K562 (cell line): ENCODE measurements around the gene CENPC. TPM values are rescaled to one million over a fixed set of nuclear protein-coding genes. Genes with fewer than 3 reads are reported as not detected.
A peak's percentile ranks its signal among the peaks of the same experiment; 100 is the strongest.

Source experiments
- CBX2 ChIP-seq: fragments of 200-600 bp; sonication (generic); IDR thresholded peaks from one replicate; pipeline ENCODE4 v1.6.1; 2012; ENCODE audit warnings: mild to moderate bottlenecking, low read length, inconsistent platforms; ENCODE audit not compliant: insufficient read depth, poor library complexity, severe bottlenecking
- EHMT2 ChIP-seq: fragments of 450-650 bp; IDR thresholded peaks from 2 replicates; pipeline ENCODE4 v1.6.1; 2018; ENCODE audit warnings: antibody characterized with exemption
- HDAC6 ChIP-seq: IDR thresholded peaks from 2 replicates; pipeline ENCODE4 v1.6.1; 2012; ENCODE audit warnings: low read depth, mild to moderate bottlenecking, control low read depth, inconsistent platforms, low read length, moderate library complexity
- JUN ChIP-seq, 2 experiments: sonication (generic) in 1 of 2; formaldehyde crosslinking in 1 of 2; IDR thresholded peaks; 2 replicates each; pipeline versions ENCODE4 v1.6.1 to v1.8.0; 2012 to 2022; ENCODE audit warnings: borderline replicate concordance in 2 of 2, mild to moderate bottlenecking in 2 of 2, improper control_type of control experiment in 1 of 2, low read depth in 1 of 2, low read length in 1 of 2, missing genetic modification reagents in 1 of 2
- MEIS2 ChIP-seq: fragments of 450-650 bp; IDR thresholded peaks from 2 replicates; pipeline ENCODE4 v1.6.1; 2014; ENCODE audit warnings: mild to moderate bottlenecking; ENCODE audit not compliant: partially characterized antibody
- MTF1 ChIP-seq: fragments of 250-450 bp; sonication (Bioruptor Pico); IDR thresholded peaks from 2 replicates; pipeline ENCODE4 v1.9.0; 2021; ENCODE audit warnings: moderate library complexity, mild to moderate bottlenecking, inconsistent platforms, borderline replicate concordance
- NRF1 ChIP-seq, 2 experiments: fragments of 450-650 bp; IDR thresholded peaks in 1 of 2; conservative IDR thresholded peaks in 1 of 2; 2 replicates each; pipeline ENCODE4 v1.6.1; 2014; ENCODE audit warnings: mild to moderate bottlenecking in 2 of 2
- RBM17 ChIP-seq: fragments of 200-400 bp; formaldehyde crosslinking; IDR thresholded peaks from 2 replicates; pipeline ENCODE4 v1.6.1; 2017; ENCODE audit warnings: low read depth, mild to moderate bottlenecking, low read length, borderline replicate concordance
- SP2 ChIP-seq: IDR thresholded peaks from 2 replicates; pipeline ENCODE4 v1.6.1; 2011; ENCODE audit warnings: mild to moderate bottlenecking, low read depth, low read length, moderate library complexity; ENCODE audit not compliant: poor library complexity, severe bottlenecking; ENCODE audit errors: extremely low read depth
- SREBF1 ChIP-seq: fragments of 150-350 bp; IDR thresholded peaks from 2 replicates; pipeline ENCODE4 v1.6.1; 2014; ENCODE audit warnings: antibody characterized with exemption, low read depth, low read length, borderline replicate concordance
- TCFL5 ChIP-seq: fragments of 250-450 bp; sonication (Bioruptor Pico); conservative IDR thresholded peaks from 2 replicates; pipeline ENCODE4 v1.6.1; 2021; ENCODE audit warnings: mild to moderate bottlenecking, moderate library complexity, matching md5 sums
- ZBTB26 ChIP-seq: fragments of 450-650 bp; formaldehyde crosslinking; IDR thresholded peaks from 2 replicates; pipeline ENCODE4 v1.4.0; 2022; ENCODE audit warnings: missing genetic modification characterization
- ZC3H8 ChIP-seq: fragments of 450-650 bp; IDR thresholded peaks from 2 replicates; pipeline ENCODE4 v1.6.1; 2017
- ZFP36 ChIP-seq: fragments of 150-350 bp; IDR thresholded peaks from 2 replicates; pipeline ENCODE4 v1.6.1; 2018; ENCODE audit warnings: low read length, low read depth; ENCODE audit not compliant: partially characterized antibody
- ZNF175 ChIP-seq: fragments of 200-800 bp; sonication (Bioruptor generic); IDR thresholded peaks from 2 replicates; pipeline ENCODE4 v1.6.1; 2016; ENCODE audit warnings: low read depth, mild to moderate bottlenecking, missing genetic modification characterization, missing compliant biosample characterization
- ZNF3 ChIP-seq: fragments of 250-450 bp; sonication (Bioruptor Pico); IDR thresholded peaks from 2 replicates; pipeline ENCODE4 v1.5.0; 2021; ENCODE audit warnings: mild to moderate bottlenecking, moderate library complexity
- polyA plus RNA-seq, 8 experiments: library from polyadenylated mRNA; depleted of rRNA in 4 of 8; stranded (reverse) in 5 of 8; unstranded in 3 of 8; fragments of >200 nt; fragmentation: Nextera tagmentation in 2 of 8; fragmentation: Illumina TruSeq in 1 of 8; extraction: Ambion mirVana in 2 of 8; extraction: Trizol in 1 of 8; gene quantifications; 2 replicates each; pipeline versions ENCODE4 v1.2.1 to v1.2.3, GENCODE V29; 2011 to 2014; ENCODE audit warnings: inconsistent platforms in 1 of 8, missing spikeins in 1 of 8
- total RNA-seq, 7 experiments: library from RNA; depleted of rRNA in 6 of 7; stranded (reverse); fragments of >200 nt in 6 of 7; fragmentation: Illumina TruSeq in 2 of 7; extraction: Trizol in 2 of 7; gene quantifications; 2 replicates each; pipeline versions ENCODE4 v1.2.1 to v1.2.3, GENCODE V29; 2011 to 2021; ENCODE audit warnings: low replicate concordance in 1 of 7
- TF ChIP-seq, protein P1 (sequence below): fragments of 450-650 bp; IDR thresholded peaks from 2 replicates; pipeline ENCODE4 v1.6.1; 2018; ENCODE audit not compliant: partially characterized antibody
- TF ChIP-seq, protein P2 (sequence below): fragments of 250-450 bp; sonication (Bioruptor Pico); IDR thresholded peaks from 2 replicates; pipeline ENCODE4 v1.4.0; 2020; ENCODE audit warnings: mild to moderate bottlenecking
- TF ChIP-seq, protein P3 (sequence below): fragments of 250-450 bp; sonication (Bioruptor Pico); IDR thresholded peaks from 2 replicates; pipeline ENCODE4 v1.4.0; 2020

CENPC gene
- total and polyA plus RNA-seq, 9 of the 15 experiments (the other 6 are each of a cell fraction or from before 2014, with no cell fraction given) = 18.1 to 48.5 (median 30.8) TPM

- TF ChIP-seq SP2 (no peak), EHMT2 (no peak), CBX2 (no peak), NRF1 (conservative IDR thresholded peaks at IDR 0.05 in 1 of 2, IDR thresholded peaks at IDR 0.05 in 1 of 2) (no peak), TCFL5 (no peak), RBM17 (no peak), ZNF175 (CRISPR knock-in tag) (no peak), MTF1 (no peak), ZNF3 (no peak), SREBF1 (no peak), HDAC6 (no peak), JUN (IDR thresholded peaks at IDR 0.05; ENCODE audit: borderline replicate concordance, low read depth, low read length) (0 out of 2 replicates have a peak, but pooled peaks have one; percentile 28), JUN (CRISPR knock-in tag; IDR thresholded peaks at IDR 0.05; ENCODE audit: borderline replicate concordance) (no peak), ZBTB26 (CRISPR knock-in tag) (no peak), ZC3H8 (no peak), MEIS2 (no peak), ZFP36 (no peak)
- TF ChIP-seq, protein P1, sequence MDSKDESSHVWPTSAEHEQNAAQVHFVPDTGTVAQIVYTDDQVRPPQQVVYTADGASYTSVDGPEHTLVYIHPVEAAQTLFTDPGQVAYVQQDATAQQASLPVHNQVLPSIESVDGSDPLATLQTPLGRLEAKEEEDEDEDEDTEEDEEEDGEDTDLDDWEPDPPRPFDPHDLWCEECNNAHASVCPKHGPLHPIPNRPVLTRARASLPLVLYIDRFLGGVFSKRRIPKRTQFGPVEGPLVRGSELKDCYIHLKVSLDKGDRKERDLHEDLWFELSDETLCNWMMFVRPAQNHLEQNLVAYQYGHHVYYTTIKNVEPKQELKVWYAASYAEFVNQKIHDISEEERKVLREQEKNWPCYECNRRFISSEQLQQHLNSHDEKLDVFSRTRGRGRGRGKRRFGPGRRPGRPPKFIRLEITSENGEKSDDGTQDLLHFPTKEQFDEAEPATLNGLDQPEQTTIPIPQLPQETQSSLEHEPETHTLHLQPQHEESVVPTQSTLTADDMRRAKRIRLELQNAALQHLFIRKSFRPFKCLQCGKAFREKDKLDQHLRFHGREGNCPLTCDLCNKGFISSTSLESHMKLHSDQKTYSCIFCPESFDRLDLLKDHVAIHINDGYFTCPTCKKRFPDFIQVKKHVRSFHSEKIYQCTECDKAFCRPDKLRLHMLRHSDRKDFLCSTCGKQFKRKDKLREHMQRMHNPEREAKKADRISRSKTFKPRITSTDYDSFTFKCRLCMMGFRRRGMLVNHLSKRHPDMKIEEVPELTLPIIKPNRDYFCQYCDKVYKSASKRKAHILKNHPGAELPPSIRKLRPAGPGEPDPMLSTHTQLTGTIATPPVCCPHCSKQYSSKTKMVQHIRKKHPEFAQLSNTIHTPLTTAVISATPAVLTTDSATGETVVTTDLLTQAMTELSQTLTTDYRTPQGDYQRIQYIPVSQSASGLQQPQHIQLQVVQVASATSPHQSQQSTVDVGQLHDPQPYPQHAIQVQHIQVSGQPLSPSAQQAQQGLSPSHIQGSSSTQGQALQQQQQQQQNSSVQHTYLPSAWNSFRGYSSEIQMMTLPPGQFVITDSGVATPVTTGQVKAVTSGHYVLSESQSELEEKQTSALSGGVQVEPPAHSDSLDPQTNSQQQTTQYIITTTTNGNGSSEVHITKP = no peak
- TF ChIP-seq, protein P2, sequence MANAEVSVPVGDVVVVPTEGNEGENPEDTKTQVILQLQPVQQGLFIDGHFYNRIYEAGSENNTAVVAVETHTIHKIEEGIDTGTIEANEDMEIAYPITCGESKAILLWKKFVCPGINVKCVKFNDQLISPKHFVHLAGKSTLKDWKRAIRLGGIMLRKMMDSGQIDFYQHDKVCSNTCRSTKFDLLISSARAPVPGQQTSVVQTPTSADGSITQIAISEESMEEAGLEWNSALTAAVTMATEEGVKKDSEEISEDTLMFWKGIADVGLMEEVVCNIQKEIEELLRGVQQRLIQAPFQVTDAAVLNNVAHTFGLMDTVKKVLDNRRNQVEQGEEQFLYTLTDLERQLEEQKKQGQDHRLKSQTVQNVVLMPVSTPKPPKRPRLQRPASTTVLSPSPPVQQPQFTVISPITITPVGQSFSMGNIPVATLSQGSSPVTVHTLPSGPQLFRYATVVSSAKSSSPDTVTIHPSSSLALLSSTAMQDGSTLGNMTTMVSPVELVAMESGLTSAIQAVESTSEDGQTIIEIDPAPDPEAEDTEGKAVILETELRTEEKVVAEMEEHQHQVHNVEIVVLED = no peak
- TF ChIP-seq, protein P3, sequence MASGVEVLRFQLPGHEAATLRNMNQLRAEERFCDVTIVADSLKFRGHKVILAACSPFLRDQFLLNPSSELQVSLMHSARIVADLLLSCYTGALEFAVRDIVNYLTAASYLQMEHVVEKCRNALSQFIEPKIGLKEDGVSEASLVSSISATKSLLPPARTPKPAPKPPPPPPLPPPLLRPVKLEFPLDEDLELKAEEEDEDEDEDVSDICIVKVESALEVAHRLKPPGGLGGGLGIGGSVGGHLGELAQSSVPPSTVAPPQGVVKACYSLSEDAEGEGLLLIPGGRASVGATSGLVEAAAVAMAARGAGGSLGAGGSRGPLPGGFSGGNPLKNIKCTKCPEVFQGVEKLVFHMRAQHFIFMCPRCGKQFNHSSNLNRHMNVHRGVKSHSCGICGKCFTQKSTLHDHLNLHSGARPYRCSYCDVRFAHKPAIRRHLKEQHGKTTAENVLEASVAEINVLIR = no peak
Observed at GRCh38 chr4:67568820-67569219, 23.5 kb upstream of the CENPC start (continued).
